Measurements from ENCODE around the gene C9orf78. TPM values are rescaled to one million over a fixed set of nuclear protein-coding genes. Genes with fewer than 3 reads are reported as not detected.
A peak's percentile ranks its signal among the peaks of the same experiment; 100 is the strongest.

The C9orf78 gene
- total RNA-seq, 1 experiment from 2014 or later = 37.5 TPM

DNA sequence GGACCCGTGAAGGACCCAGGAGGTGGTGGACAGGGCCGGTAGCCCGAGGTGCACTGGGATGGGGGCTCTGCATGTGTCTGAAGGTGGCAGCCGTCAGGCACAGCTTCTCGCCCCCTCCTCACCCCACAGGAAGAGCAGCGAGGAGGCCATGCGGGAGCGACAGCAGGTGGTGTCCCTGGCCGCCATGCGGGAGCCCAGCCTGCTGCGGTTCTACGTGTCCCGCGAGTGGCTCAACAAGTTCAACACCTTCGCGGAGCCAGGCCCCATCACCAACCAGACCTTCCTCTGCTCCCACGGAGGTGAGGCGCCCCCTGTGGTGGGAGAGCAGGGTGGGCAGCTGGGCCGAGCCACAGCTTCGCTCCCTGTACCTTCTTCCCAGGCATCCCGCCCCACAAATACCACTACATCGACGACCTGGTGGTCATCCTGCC, 40.1 kb upstream of the C9orf78 start:
- no peak overlapping the region for H3K56ac ChIP-seq (ENCODE audit: insufficient read length, low read depth, low read length)
- no peak overlapping the region for H3K18ac ChIP-seq (ENCODE audit: insufficient read length, low read depth, low read length)
- no peak overlapping the region for H2AFZ ChIP-seq (ENCODE audit: low read length)
- no peak overlapping the region for H4K8ac ChIP-seq (replicated peaks; ENCODE audit: insufficient read length, low read depth, low read length)
- WGBS (ENCODE audit: extremely low coverage, insufficient read length, low lambda C conversion rate) = no CpG with 5 or more reads among the region's 23 CpGs
- no peaks in the 10 kb centered on the region for H4K20me1 ChIP-seq (ENCODE audit: control insufficient read depth, insufficient read depth, insufficient read length)
- H3K79me2 ChIP-seq (ENCODE audit: insufficient read depth, low read length) = no peaks in the 10 kb centered on the region
- no peak overlapping the region for H3T11ph ChIP-seq (ENCODE audit: low read length)
- no peaks in the 10 kb centered on the region for H3K9me3 ChIP-seq (ENCODE audit: control insufficient read depth, low read depth, low read length)
- Mint-ChIP-seq H3K9me3 (no peaks in the 10 kb centered on the region), H3K36me3 (ENCODE audit: insufficient read depth in 1 of 3, low read depth in 3 of 3) (peaks cover 2 to 22% (median 14%) of the 10 kb centered on the region in 3 experiments; a peak in 6 of 7 replicates), H3K4me3 (no peak overlapping the region), H3K27ac (no peak overlapping the region), H3K27me3 (ENCODE audit: low read depth) (no peaks in the 10 kb centered on the region), H3K4me1 (peaks cover 0 to 3% of the 10 kb centered on the region in 2 experiments; a peak in 1 of 4 replicates)
- no peak overlapping the region for H2BK120ac ChIP-seq (ENCODE audit: low read depth, low read length, poor library complexity, severe bottlenecking)
- peak; percentile 58 for DNase-seq
- no peaks in the 10 kb centered on the region for H3K27me3 ChIP-seq (ENCODE audit: insufficient read depth, low read length)
- no peak overlapping the region for H4K5ac ChIP-seq (ENCODE audit: insufficient read length, low read depth, low read length)
- H2BK20ac ChIP-seq (ENCODE audit: low read depth, low read length, poor library complexity, severe bottlenecking) = no peak overlapping the region
- no peak overlapping the region for H3K4me2 ChIP-seq (ENCODE audit: insufficient read depth, insufficient read length, low read length)
- H3K4me1 ChIP-seq (ENCODE audit: insufficient read depth, low read length) = no peaks in the 10 kb centered on the region
- H2BK15ac ChIP-seq (ENCODE audit: low read depth, low read length) = no peak overlapping the region
- no peak overlapping the region for H3K4ac ChIP-seq (ENCODE audit: low read depth, low read length)
- no peak overlapping the region for H2AK5ac ChIP-seq (ENCODE audit: insufficient read length, low read length)
- H4K91ac ChIP-seq (ENCODE audit: insufficient read length, low read depth, low read length) = no peak overlapping the region
- TF ChIP-seq, protein P1, sequence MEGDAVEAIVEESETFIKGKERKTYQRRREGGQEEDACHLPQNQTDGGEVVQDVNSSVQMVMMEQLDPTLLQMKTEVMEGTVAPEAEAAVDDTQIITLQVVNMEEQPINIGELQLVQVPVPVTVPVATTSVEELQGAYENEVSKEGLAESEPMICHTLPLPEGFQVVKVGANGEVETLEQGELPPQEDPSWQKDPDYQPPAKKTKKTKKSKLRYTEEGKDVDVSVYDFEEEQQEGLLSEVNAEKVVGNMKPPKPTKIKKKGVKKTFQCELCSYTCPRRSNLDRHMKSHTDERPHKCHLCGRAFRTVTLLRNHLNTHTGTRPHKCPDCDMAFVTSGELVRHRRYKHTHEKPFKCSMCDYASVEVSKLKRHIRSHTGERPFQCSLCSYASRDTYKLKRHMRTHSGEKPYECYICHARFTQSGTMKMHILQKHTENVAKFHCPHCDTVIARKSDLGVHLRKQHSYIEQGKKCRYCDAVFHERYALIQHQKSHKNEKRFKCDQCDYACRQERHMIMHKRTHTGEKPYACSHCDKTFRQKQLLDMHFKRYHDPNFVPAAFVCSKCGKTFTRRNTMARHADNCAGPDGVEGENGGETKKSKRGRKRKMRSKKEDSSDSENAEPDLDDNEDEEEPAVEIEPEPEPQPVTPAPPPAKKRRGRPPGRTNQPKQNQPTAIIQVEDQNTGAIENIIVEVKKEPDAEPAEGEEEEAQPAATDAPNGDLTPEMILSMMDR (conservative IDR thresholded peaks at IDR 0.05) = peak; percentile 49
- H2BK5ac ChIP-seq (ENCODE audit: insufficient read length, low read length) = no peak overlapping the region
- no peak overlapping the region for H3K14ac ChIP-seq (ENCODE audit: insufficient read depth, low read length)
- no peaks in the 10 kb centered on the region for H3K79me1 ChIP-seq (ENCODE audit: insufficient read depth, low read depth, low read length, poor library complexity, severe bottlenecking)
- no peak overlapping the region for H3K27ac ChIP-seq (ENCODE audit: insufficient read length, low read depth, low read length)
- H3K23ac ChIP-seq (ENCODE audit: insufficient read length, low read depth, low read length) = no peak overlapping the region
- no peak overlapping the region for H3K9ac ChIP-seq (ENCODE audit: extremely low read depth, insufficient read length, low read length)
- H3K23me2 ChIP-seq (ENCODE audit: insufficient read length, low read depth, low read length, poor library complexity, severe bottlenecking) = no peaks in the 10 kb centered on the region
- no peak overlapping the region for H2BK12ac ChIP-seq (ENCODE audit: insufficient read length, low read depth, low read length)
